ENCODE measurements around the gene HSPB9.

HSPB9 gene

GRCh38 chr17:42130310-42130936 is 7.8 kb downstream of the HSPB9 start:
- TF ChIP-seq NFIC (IDR thresholded peaks at IDR 0.05) = no peak
- no peak for TF ChIP-seq CREB1 (IDR thresholded peaks at IDR 0.05; ENCODE audit: low read depth)
- no peak for TF ChIP-seq ZBTB7A (IDR thresholded peaks at IDR 0.05; ENCODE audit: low read depth)
- no peak for TF ChIP-seq CEBPB (IDR thresholded peaks at IDR 0.05)
- no peak for TF ChIP-seq REST (IDR thresholded peaks at IDR 0.05; ENCODE audit: low read depth)
- TF ChIP-seq TAF1 (IDR thresholded peaks at IDR 0.05; ENCODE audit: low read depth) = no peak
- no peak for TF ChIP-seq RAD21 (IDR thresholded peaks at IDR 0.05; ENCODE audit: low read depth)
- no peak for TF ChIP-seq EGR1 (IDR thresholded peaks at IDR 0.05)
- TF ChIP-seq USF1 (IDR thresholded peaks at IDR 0.05) = no peak
- TF ChIP-seq MAX (IDR thresholded peaks at IDR 0.05) = no peak
- TF ChIP-seq TCF12 (IDR thresholded peaks at IDR 0.05; ENCODE audit: low read depth) = no peak
- no peak for TF ChIP-seq YY1 (IDR thresholded peaks at IDR 0.05; ENCODE audit: low read depth)
- no peak for TF ChIP-seq FOXM1 (IDR thresholded peaks at IDR 0.05; ENCODE audit: borderline replicate concordance, low read depth)
- no peak for TF ChIP-seq EP300 (IDR thresholded peaks at IDR 0.05; ENCODE audit: borderline replicate concordance)
- TF ChIP-seq TEAD4 (IDR thresholded peaks at IDR 0.05) = no peak

GRCh38 chr17:42131232-42131631 is 8.6 kb downstream of the HSPB9 start:
- TF ChIP-seq TEAD4 (IDR thresholded peaks at IDR 0.05) = no peak
- TF ChIP-seq ZBTB7A (IDR thresholded peaks at IDR 0.05; ENCODE audit: low read depth) = no peak
- TF ChIP-seq CREB1 (IDR thresholded peaks at IDR 0.05; ENCODE audit: low read depth) = no peak

GRCh38 chr17:42131981-42132432 is 9.4 kb downstream of the HSPB9 start:
- no peak for TF ChIP-seq ZBTB7A (IDR thresholded peaks at IDR 0.05; ENCODE audit: low read depth)

GRCh38 chr17:42132941-42133340 is 10.3 kb downstream of the HSPB9 start:
- TF ChIP-seq EGR1 (IDR thresholded peaks at IDR 0.05) = no peak
- TF ChIP-seq MAX (IDR thresholded peaks at IDR 0.05) = 0 out of 2 replicates have a peak, but pooled peaks have one; percentile 37
- peak; percentile 75 for TF ChIP-seq USF1 (IDR thresholded peaks at IDR 0.05)

GRCh38 chr17:42133461-42134041 is 10.9 kb downstream of the HSPB9 start:
- no peak for TF ChIP-seq TAF1 (IDR thresholded peaks at IDR 0.05; ENCODE audit: low read depth)
- TF ChIP-seq RAD21 (IDR thresholded peaks at IDR 0.05; ENCODE audit: low read depth) = no peak
- peak; percentile 61 for TF ChIP-seq NFIC (IDR thresholded peaks at IDR 0.05)
- no peak for TF ChIP-seq TCF12 (IDR thresholded peaks at IDR 0.05; ENCODE audit: low read depth)

- TF ChIP-seq REST (IDR thresholded peaks at IDR 0.05; ENCODE audit: low read depth) (no peak), MAX (IDR thresholded peaks at IDR 0.05) (0 out of 2 replicates have a peak, but pooled peaks have one; percentile 0)
Observed at GRCh38 chr17:42135151-42135550, 12.5 kb downstream of the HSPB9 start.

Data from Ishikawa (cell line).